Renal cortical epithelial cell (primary cell): Measurements from ENCODE around the gene ECE1. TPM values are rescaled to one million over a fixed set of nuclear protein-coding genes. Genes with fewer than 3 reads are reported as not detected.
"Not testable (repeated sequence)": the region's sequence is repeated elsewhere in the genome, so short reads cannot be mapped to it uniquely, and the experiment has no call there.

Experiments used
- DNase-seq: peaks from one replicate; pipeline ENCODE4 v3.0.0-alpha.2; 2011; ENCODE audit warnings: low read depth
- total RNA-seq: library from RNA; depleted of rRNA; stranded (reverse); fragments of >200 nt; gene quantifications from 2 replicates; pipeline ENCODE4 v1.2.3, GENCODE V29; 2014

ECE1 gene
- total RNA-seq, 1 donor from 2014 or later, result 191 TPM

DNA sequence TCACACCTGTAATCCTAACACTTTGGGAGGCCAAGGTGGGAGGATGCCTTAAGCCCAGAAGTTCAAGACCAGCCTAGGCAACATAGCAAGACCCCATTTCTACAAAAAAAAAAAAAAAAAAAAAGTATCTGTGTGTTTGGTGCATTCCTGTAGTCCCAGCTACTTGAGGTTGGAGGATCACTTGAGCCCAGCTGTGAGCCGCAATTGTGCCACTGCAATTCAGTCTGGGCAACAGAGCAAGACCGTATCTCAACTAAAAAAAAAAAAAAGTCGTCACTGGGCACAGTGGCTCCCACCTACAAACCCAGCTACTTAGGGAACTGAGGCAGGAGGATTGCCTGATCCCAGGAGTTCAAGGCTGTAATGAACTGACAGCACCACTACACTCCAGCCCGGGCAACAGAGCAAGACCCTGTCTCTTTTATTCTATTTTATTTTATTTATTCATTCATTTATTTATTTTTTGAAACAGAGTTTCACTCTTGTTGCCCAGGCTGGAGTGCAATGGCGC lies 105.0 kb downstream of the ECE1 start:
- no peak for DNase-seq

DNA sequence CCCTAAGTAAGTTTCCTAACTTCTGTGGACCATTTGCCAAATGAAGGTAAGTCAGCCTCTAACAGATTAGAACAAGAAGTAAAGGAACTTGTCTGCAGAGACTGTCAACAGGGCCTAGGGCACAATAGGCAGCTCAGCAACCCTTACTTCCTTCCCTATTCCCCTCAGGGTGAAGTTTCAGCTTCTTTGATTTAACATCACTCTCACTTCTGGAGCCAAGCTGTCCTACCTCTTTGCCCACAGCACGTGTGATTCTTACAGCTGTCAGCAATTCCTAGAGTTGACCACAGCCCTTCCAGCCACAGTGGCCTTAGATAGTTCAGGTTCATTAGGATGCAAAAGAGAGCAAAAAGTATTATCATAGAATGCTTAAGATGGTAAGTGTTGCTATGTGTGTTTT lies 106.0 kb downstream of the ECE1 start:
- DNase-seq, result no peak

DNA sequence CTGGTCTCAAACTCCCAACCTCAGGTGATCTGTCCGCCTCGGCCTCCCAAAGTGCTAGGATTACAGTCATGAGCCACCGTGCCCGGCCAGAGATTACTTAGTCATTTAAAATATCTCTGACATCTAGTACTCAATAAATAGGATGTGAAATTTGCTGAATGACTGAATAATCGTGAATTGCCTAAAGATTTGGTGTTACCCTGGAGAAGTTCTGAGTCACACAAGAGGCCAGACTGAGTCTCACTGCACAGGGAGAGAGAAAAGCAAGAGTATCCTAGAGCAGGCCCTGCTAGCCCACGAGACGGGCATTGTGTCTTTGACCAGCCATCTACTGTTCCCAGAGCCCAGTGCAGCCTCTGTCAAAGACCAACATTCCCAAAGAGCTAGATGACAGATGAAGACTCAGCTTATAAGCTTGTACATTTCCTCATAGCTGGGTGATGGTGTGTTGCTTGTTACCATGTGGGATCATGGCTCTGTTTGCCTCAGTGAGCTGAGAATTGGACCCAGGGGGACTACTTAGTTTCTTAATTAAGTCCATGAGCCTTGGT lies 108.0 kb downstream of the ECE1 start:
- DNase-seq, result no peak

DNA sequence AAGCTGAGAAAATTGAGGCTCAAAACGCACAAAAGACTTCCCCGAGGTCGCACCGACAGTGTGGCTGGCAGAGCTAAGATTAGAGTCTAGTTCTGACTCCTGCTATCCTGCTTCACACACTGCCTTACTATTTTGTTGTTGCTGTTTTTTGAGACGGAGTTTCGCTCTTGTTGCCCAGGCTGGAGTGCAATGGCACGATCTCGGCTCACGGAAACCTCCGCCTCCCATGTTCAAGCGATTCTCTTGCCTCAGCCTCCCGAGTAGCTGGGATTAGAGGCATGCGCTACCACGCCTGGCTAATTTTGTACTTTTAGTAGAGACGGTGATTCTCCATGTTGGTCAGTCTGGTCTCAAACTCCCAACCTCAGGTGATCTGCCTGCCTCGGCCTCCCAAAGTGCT lies 112.0 kb downstream of the ECE1 start:
- not testable (repeated sequence) for DNase-seq

DNA sequence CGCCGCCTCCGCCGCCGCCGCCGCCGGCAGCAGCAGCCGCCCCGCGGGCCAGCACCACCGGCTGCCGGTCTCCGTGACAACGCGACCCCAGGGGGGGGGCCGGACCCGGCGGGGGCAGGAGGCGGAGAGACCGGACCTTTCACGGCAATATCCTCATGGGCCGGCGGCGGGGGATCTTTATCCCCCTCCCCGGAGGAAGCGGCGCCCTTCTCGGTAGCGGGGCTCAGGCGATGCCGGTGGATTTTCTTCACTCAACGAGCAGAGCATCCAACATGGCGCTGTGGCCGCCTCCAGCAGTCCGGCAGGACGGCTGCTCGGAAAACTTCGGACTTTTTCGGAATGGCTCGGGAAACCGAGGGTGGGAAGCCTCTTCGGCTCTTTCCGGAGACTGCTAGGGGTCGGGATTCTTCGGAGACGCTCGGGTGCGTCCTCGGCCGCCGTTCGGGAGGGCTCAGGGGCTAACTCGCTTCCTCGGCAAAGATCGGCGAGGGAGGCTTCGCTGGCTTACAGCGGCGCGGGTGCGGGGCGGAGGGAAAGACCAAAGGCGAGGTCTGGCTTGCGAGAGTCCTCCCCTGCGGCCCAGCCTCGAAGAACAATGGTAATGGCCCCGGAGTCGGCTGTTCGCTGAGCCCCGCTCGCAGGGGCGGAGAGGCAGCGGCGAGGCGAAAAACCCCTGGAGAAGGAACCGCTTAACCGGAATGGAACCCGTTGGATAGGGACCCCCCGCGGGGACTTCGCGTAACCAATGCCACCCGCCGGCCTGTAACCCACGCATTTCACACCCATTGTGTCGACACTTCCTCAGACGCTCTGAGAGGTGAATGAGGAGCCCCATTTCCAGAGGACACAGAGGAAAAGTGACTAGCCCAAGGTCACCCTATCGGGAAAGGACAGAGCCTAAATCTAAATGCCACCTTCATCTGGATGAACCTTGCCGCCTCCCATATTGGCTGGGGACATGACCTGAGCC lies 113.4 kb downstream of the ECE1 start, which contains the start of gene EIF4G3:
Gene EIF4G3 (minus strand): TSS at position 312 of the 970 bp plus-strand sequence. CDS start 174,155 bp downstream, outside the sequence.
- peak; percentile 87 for DNase-seq

DNA sequence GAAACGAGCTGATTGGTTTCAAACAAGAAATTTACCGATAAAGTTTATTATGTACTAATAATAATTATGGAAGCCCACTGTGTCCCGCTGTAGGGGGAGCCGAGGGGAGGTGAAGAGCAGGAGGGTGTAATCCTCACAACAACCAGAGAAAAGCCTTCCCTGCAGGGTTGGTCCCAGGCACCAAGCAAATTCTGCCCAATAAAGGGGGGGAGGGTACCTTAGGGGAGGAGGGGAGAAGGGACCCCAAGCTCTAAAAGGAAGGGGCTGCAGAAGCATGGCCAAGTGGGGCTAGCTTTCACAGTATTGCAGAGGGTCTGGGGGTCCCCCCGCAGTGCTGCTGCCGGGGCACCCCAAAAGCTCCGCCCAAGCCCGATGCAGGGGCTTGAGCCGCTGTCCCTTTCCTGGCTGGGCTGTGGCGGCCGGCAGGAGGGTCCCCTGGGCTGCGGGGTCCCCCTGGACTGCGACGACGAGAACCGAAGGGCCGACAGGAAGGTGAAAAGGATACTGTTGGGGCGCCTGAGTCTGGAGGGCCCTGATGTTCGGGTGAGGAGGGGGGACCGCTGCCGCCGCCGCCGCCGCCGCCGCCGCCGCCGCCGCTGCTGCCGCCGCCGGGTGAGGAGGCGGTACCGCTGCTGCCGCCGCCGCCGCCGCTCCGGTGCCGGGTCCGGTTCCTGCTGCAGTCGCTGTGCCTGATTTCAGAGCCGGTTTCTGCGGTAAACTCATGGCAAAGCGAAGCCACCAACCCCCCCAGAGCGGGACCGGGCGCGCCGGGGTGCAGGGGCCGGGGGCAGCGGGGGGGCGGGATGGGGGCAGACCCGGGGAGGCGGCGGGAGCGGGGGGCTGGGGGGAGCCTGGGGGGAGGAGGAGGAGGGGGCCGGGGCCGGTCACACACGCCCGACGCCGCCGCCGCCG lies 114.3 kb downstream of the ECE1 start:
- no peak for DNase-seq

DNA sequence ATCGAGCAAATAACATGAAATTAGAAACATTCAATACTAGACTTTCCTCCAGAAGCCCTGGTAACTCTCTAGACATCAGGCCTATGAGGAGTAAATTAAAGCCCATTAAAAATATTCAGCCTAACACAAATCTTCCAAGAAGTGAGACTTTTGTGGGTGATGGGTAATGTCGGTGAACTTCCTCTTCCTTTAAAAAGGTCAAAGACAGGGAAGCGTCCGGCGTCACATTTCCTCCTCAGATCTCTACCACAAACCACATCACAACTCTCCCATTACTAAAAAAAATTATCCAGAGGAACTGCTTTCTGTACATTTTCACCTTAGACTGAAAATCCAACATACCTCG lies 115.0 kb downstream of the ECE1 start:
- no peak for DNase-seq

DNA sequence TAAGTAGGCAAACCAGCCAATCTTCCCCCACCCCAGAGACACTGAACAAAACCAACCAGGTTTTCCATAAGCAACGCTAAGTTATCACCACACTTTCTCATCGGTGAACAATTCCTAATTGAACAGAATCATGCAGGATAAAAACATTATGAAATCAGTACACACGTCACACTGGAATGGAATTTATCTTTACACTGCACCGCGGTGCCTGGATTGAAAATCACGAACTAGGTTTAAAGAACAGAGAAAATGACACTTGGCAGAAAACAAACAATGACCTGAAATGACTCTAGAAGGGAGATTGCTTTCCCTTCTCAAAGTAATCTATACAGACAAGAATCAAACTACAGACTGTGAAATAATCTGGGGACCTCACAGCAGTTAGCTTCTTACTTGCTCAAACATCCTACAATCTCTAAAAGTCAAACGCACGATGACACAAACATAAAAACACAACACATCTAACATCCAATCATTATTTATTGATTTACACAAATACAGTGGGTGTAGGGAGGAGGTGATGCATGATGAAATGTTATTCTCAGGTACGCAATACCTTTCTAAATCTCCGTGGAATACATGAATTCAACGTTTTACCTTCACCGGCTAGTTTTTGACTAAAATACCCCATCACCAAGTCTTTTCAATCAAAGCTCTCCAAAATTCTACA lies 115.5 kb downstream of the ECE1 start:
- DNase-seq, result peak; percentile 69

DNA sequence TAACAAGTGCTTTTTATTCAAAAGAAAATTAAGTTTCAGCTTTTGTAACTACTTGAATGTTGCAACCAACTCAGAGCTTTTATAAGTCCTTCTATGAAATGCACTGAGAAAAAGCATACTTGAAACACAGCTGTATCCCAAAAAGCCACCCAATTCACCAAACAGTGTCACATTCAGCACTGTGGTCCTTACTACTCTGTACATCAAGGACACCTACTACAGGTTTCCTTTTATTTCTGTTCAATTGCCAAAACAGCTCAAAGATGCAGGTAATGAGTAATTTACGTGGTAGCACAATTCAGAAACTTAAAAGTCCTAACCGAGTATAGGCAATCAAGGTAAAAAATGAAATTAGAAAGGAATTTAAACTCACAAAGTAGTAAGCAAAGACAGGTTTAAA lies 116.0 kb downstream of the ECE1 start:
- DNase-seq, result no peak

DNA sequence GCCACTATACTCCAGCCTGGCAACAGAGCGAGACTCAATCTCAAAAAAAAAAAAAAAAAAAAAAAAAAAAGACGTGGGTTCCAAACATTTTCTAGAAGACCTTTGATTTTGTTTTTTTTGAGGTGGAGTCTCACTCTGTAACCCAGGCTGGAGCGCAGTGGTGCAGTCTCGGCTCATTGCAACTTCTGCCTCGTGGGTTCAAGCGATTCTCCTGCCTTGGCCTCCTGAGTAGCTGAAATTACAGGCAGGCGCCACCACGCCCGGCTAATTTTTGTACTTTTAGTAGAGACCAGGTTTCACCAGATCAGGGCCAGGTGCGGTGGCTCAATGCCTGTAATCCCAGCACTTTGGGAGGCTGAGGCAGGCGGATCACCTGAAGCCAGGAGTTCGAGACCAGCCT lies 117.2 kb downstream of the ECE1 start:
- DNase-seq, result not testable (repeated sequence)

DNA sequence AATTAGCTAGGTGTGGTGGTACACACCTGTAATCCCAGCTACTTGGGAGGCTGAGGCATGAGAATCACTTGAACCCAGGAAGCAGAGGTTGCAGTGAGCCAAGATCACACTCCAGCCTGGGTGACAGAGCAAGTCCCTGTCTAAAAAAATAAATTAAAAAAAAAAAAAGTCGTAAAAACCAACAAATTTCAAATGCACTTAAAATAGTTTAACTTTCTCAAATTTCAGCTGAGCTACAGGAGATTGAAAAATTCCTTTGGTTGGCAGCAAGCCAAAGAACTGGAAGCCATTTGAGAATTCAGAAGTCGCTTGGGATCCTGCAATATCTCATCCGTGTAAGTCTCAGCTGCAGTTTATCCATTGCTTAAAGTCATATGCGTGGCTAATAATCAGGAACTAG lies 119.4 kb downstream of the ECE1 start:
- DNase-seq, result not testable (repeated sequence)

DNA sequence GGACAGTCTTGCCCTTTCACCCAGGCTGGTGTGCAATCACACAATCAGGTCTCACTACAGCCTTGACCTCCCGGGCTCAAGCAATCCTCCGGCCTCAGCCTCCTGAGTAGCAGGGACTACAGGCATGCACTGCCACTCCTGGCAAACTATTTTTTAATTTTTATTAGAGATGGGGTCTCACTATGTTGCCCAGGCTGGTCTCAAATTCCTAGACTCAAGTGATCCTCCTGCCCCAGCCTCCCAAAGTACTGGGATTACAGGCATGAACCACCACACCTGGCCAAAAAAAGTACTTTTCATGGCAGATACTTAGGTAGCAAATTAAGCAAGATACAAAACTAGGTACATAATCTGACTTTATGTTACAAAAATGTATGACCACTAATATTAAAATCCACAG lies 121.8 kb downstream of the ECE1 start:
- DNase-seq, result no peak

Other genes starting within 250 kb of the ECE1 start
- gene EIF4G3, start 113.6 kb downstream of the ECE1 start, total RNA-seq, result 41.2 and 95.3 TPM in 2 replicates
- 14.2 and 16.0 TPM in 2 replicates for gene NBPF3, start 149.7 kb upstream of the ECE1 start, total RNA-seq
- gene ALPL, start 219.0 kb upstream of the ECE1 start, total RNA-seq, result 0.35 and 11.1 TPM in 2 replicates